MG63 (cell line): ENCODE measurements around the gene IFIT1B. TPM values are rescaled to one million over a fixed set of nuclear protein-coding genes. Genes with fewer than 3 reads are reported as not detected.
A peak's percentile ranks its signal among the peaks of the same experiment; 100 is the strongest.
"Not testable (repeated sequence)": the region's sequence is repeated elsewhere in the genome, so short reads cannot be mapped to it uniquely, and the experiment has no call there.

Experiments
- DNase-seq: peaks from one replicate; pipeline ENCODE4 v3.0.0-alpha.2; 2020
- H3K27me3 ChIP-seq: fragments of 250-450 bp; sonication (Bioruptor Pico); 2 replicates; pipeline ENCODE4 v1.5.1; 2020; ENCODE audit warnings: mild to moderate bottlenecking, moderate library complexity
- H3K36me3 ChIP-seq: fragments of 250-450 bp; sonication (Bioruptor Pico); 2 replicates; pipeline ENCODE4 v1.5.1; 2020; ENCODE audit warnings: mild to moderate bottlenecking, moderate library complexity
- H3K4me3 ChIP-seq: fragments of 250-450 bp; sonication (Bioruptor Pico); 2 replicates; pipeline ENCODE4 v1.5.1; 2020; ENCODE audit warnings: mild to moderate bottlenecking, moderate library complexity
- H3K9me3 ChIP-seq: fragments of 250-450 bp; sonication (Bioruptor Pico); 2 replicates; pipeline ENCODE4 v1.5.1; 2020; ENCODE audit warnings: mild to moderate bottlenecking, moderate library complexity
- total RNA-seq: library from RNA; depleted of rRNA; stranded (reverse); fragments of >200 nt; shearing (Covaris generic); gene quantifications from 2 replicates; pipeline ENCODE4 v1.2.3, GENCODE V29; 2014; ENCODE audit warnings: low replicate concordance

The IFIT1B gene
- total RNA-seq, 1 experiment from 2014 or later, result not detected

DNA sequence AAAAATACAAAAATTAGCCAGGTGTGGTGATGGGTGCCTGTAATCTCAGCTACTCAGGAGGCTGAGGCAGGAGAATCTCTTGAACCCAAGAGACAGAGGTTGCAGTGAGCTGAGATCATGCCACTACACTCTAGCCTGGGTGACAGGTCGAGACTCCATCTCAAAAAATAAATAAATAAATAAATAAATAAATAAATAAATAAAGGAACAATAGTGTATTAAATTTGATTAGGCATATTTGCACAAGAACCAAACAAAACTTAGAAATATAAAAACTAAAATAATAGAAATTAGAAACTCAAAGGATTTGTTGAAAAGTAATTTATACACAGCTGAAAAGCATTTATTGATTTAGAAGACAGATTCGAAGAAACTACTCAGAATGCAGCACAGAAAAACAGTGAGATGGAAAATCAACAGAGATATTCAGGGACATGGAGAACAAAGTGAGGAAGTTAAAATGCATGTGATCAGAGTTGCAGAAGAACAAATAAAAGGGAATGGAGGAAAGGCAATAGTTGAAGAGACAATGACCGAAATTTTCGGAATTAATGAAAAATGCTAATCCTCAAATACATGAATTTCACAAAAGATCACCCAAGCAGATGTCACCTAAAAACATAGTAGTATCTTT lies 32.4 kb upstream of the IFIT1B start:
- no peaks in the 10 kb centered on the region for H3K27me3 ChIP-seq
- no peaks in the 10 kb centered on the region for H3K36me3 ChIP-seq
- no peak overlapping the region for H3K4me3 ChIP-seq
- H3K9me3 ChIP-seq, result no peaks in the 10 kb centered on the region
- DNase-seq, result no peak

DNA sequence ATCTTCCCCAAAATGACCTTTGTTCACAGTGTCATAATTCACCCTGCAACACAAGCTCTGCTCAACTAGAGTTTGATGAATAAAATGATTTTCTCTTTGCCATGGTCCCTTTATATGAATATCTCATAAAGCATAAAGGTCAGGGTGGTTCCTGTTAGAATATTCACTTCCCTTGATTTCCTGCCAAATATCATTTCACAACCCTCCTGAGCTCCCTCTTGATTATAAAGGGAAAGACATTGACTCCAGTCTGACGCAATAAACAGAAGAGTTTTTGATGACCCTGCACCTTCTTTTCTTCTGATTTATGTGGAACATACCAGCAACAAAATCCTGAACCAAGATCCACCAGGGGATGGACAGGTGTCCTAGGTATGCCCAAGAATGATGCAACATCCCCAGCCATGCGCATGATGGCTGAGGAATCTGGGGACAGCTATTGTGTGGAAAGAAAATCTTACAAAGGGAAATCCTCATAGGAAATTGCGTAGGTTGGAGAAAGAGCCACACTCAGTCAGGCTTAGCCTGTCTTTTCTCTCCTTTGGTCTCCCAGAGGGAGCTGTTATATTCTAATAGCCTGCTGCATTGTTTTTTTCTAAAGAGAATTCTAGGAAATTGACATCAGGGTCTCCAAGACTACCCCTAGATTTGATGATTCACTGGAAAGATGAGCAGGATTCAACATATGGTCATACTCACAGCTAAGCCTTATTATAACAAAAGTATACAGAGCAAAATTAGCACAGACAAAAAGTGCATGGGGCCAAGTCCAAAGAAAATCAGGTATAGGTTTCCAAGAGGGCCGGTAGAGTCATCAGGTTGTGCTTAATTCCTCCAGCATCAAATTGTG lies 31.2 kb upstream of the IFIT1B start:
- Histone ChIP-seq H3K36me3 (no peaks in the 10 kb centered on the region), H3K27me3 (no peaks in the 10 kb centered on the region), H3K9me3 (no peaks in the 10 kb centered on the region), H3K4me3 (no peak overlapping the region)
- DNase-seq, result no peak

DNA sequence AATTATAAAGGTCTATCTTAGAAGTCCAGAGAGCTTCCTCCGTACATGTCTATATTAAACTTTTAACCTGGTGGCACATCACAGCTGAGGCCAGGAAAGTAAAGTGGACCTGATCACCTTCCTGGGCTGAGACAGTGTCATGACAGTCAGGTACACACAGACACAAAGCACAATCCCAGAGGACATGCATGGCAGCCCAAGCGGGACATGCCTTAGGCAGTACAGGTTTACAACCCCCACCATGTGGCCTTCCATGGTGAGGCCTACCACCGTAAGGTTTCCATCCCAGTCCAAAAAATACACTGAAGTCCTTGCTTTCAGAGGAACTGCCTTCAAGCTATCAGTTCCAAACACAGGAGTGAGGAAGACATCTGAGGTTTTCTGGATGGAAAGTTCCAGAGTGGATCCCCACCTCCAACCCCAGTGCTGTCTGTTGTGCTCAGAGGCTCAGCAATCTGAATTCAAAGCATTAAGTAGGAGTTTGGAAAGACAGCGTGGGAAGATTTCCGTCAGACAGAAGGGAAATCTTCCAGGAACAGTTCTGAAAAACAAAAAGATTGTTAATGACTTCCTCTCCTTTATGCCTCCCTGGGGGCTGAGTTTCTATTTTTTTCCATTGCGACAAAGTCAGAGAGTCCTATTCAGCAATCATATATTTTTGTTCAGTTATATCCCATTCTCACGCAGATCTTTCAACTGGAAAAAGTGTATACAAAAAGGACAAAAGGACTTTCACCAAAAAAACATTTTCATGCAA lies 30.0 kb upstream of the IFIT1B start:
- no peak overlapping the region for H3K4me3 ChIP-seq
- H3K36me3 ChIP-seq, result no peaks in the 10 kb centered on the region
- no peaks in the 10 kb centered on the region for H3K27me3 ChIP-seq
- DNase-seq, result no peak
- H3K9me3 ChIP-seq, result no peaks in the 10 kb centered on the region

- Histone ChIP-seq H3K36me3 (no peaks in the 10 kb centered on the region), H3K27me3 (no peaks in the 10 kb centered on the region), H3K4me3 (no peak overlapping the region), H3K9me3 (no peaks in the 10 kb centered on the region)
- DNase-seq, result no peak
These were observed 29.4 kb upstream of the IFIT1B start for GRCh38 chr10:89348481-89348880.

GRCh38 chr10:89348975-89349374 lies 28.9 kb upstream of the IFIT1B start:
- Histone ChIP-seq H3K9me3 (no peaks in the 10 kb centered on the region), H3K36me3 (no peaks in the 10 kb centered on the region), H3K27me3 (no peaks in the 10 kb centered on the region), H3K4me3 (no peak overlapping the region)
- DNase-seq, result no peak

GRCh38 chr10:89350631-89351315 lies 27.1 kb upstream of the IFIT1B start:
- DNase-seq, result peak; percentile 75
- peak overlapping the region; percentile 5; the same call in 1 of the 2 replicates for H3K4me3 ChIP-seq
- not testable (repeated sequence) for H3K27me3 ChIP-seq, H3K36me3 ChIP-seq, H3K9me3 ChIP-seq

GRCh38 chr10:89351412-89351779 lies 26.5 kb upstream of the IFIT1B start:
- Histone ChIP-seq H3K4me3 (peak overlapping the region; percentile 5; the same call in 1 of the 2 replicates), H3K36me3 (no peaks in the 10 kb centered on the region), H3K27me3 (no peaks in the 10 kb centered on the region), H3K9me3 (no peaks in the 10 kb centered on the region)
- no peak for DNase-seq

DNA sequence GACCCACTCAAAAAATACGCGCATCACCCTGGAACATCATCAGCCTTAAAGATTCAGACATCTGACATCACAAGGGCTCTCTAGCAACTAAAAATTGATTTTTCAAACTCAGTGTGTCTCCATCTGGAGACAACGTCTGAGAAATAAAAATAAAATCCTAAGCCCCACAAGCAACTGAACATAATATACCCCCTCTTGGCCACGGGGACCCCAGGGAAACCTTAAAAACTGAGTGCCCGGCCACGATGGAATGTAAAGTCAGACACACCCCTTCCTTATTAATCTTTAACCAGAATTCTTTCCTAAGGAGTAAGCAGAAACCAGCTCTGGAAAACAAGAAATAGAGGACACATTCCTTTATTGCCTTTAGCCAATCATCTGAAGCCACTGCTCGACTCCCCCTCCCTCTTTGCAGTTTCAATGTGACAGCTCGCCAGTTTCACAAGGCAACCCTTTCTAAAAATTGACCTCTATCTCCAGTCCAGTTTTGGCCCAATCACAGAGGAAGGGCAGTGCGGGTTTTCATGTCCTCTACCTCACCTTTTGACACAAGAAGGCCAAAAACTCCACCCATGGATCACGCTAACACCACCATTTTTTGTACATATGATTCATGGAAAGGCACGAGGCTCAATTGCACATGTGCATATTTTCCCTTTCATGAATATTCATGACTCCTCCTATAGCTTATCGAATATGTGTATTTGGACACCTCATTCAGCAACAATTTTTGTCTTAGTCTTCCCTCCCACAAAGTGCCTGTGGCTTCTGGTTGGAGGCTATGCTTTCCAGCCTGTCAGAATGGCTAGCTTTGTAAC lies 25.9 kb upstream of the IFIT1B start:
- Histone ChIP-seq H3K36me3 (no peaks in the 10 kb centered on the region), H3K4me3 (peak overlapping the region; percentile 5; the same call in 1 of the 2 replicates), H3K27me3 (no peaks in the 10 kb centered on the region), H3K9me3 (no peaks in the 10 kb centered on the region)
- peak; percentile 90 for DNase-seq

GRCh38 chr10:89352802-89353201 lies 25.1 kb upstream of the IFIT1B start:
- no peaks in the 10 kb centered on the region for H3K27me3 ChIP-seq
- no peaks in the 10 kb centered on the region for H3K36me3 ChIP-seq
- no peak for DNase-seq
- no peaks in the 10 kb centered on the region for H3K9me3 ChIP-seq
- no peak overlapping the region for H3K4me3 ChIP-seq

- Histone ChIP-seq H3K4me3 (no peak overlapping the region), H3K9me3 (no peaks in the 10 kb centered on the region), H3K27me3 (no peaks in the 10 kb centered on the region), H3K36me3 (no peaks in the 10 kb centered on the region)
- peak; percentile 71 for DNase-seq
These were observed 22.4 kb upstream of the IFIT1B start for GRCh38 chr10:89355394-89355931.

GRCh38 chr10:89357096-89357495 lies 20.8 kb upstream of the IFIT1B start:
- DNase-seq, result no peak
- Histone ChIP-seq H3K4me3 (no peak overlapping the region), H3K9me3 (no peaks in the 10 kb centered on the region), H3K27me3 (no peaks in the 10 kb centered on the region), H3K36me3 (no peaks in the 10 kb centered on the region)

GRCh38 chr10:89357975-89358374 lies 19.9 kb upstream of the IFIT1B start:
- Histone ChIP-seq H3K27me3 (no peaks in the 10 kb centered on the region), H3K4me3 (no peak overlapping the region), H3K9me3 (no peaks in the 10 kb centered on the region), H3K36me3 (no peaks in the 10 kb centered on the region)
- no peak for DNase-seq

- Histone ChIP-seq H3K4me3 (no peak overlapping the region), H3K36me3 (no peaks in the 10 kb centered on the region), H3K27me3 (no peaks in the 10 kb centered on the region), H3K9me3 (no peaks in the 10 kb centered on the region)
- no peak for DNase-seq
These were observed 17.7 kb upstream of the IFIT1B start for GRCh38 chr10:89360157-89360556.

GRCh38 chr10:89362929-89363328 lies 14.9 kb upstream of the IFIT1B start:
- no peaks in the 10 kb centered on the region for H3K9me3 ChIP-seq
- no peak for DNase-seq
- no peaks in the 10 kb centered on the region for H3K36me3 ChIP-seq
- H3K27me3 ChIP-seq, result no peaks in the 10 kb centered on the region
- no peak overlapping the region for H3K4me3 ChIP-seq

GRCh38 chr10:89363729-89364442 lies 14.0 kb upstream of the IFIT1B start:
- no peak overlapping the region for H3K4me3 ChIP-seq
- no peaks in the 10 kb centered on the region for H3K27me3 ChIP-seq
- no peak for DNase-seq
- no peaks in the 10 kb centered on the region for H3K36me3 ChIP-seq
- H3K9me3 ChIP-seq, result no peaks in the 10 kb centered on the region
